Activated CD4-positive, alpha-beta T cell treated with anti-CD3 and anti-CD28 coated beads, Interleukin-2, amount 50 U/mL, for 24 hours (primary cell): ENCODE results near the gene PMPCA.

Experiments
- DNase-seq, 2 donors: peaks; one replicate each; pipeline ENCODE4 v3.0.0-alpha.2; 2020; ENCODE audit warnings: low read depth in 1 of 2, low spot score in 1 of 2

The PMPCA gene, protein sequence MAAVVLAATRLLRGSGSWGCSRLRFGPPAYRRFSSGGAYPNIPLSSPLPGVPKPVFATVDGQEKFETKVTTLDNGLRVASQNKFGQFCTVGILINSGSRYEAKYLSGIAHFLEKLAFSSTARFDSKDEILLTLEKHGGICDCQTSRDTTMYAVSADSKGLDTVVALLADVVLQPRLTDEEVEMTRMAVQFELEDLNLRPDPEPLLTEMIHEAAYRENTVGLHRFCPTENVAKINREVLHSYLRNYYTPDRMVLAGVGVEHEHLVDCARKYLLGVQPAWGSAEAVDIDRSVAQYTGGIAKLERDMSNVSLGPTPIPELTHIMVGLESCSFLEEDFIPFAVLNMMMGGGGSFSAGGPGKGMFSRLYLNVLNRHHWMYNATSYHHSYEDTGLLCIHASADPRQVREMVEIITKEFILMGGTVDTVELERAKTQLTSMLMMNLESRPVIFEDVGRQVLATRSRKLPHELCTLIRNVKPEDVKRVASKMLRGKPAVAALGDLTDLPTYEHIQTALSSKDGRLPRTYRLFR

DNA sequence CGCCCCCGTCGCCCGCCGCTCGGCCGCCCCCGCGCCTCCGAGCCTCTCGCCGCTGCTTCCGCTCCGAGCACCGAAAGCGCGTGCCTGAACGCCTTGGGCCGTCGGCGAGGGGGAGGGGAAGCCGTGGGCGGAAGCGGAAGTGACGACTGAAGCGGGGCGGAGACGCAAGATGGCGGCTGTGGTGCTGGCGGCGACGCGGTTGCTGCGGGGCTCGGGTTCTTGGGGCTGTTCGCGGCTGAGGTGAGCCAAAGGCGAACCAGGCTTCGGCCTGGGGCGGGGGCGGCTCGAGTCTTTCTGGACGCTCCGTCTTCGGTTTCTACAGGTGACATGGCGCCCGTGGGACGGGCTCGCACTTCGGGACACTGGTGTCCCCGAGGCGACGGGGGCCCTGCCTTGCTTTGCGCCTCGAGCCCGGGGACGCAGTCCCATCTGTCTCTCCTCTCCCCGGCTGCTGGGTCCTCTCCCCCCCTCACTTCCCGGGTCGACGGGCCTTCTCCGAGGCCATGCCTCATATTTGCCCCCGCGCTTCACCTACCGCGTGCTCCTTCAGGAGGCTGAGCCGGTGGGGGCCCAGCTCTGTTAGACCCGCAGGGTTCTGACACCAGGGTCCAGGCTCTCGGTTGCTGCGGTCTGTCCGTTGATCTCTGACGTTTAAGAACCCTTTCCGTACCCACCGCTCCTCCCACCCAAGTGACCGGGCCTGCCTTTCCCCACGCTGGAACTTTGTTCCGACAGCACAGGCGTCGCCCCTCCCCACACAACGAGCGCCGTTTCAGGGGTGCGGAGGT, at the start of gene PMPCA, which contains the start of gene ENTR1:
Gene PMPCA, plus strand, starts transcription at position 159 of the 788 bp plus-strand sequence. Its CDS starts 11 bp downstream, at position 170.
Gene ENTR1, minus strand, starts transcription at position 115 of the 788 bp plus-strand sequence. CDS start 217 bp downstream, outside the sequence.
- peak; percentile 96 to 99 for DNase-seq

DNA sequence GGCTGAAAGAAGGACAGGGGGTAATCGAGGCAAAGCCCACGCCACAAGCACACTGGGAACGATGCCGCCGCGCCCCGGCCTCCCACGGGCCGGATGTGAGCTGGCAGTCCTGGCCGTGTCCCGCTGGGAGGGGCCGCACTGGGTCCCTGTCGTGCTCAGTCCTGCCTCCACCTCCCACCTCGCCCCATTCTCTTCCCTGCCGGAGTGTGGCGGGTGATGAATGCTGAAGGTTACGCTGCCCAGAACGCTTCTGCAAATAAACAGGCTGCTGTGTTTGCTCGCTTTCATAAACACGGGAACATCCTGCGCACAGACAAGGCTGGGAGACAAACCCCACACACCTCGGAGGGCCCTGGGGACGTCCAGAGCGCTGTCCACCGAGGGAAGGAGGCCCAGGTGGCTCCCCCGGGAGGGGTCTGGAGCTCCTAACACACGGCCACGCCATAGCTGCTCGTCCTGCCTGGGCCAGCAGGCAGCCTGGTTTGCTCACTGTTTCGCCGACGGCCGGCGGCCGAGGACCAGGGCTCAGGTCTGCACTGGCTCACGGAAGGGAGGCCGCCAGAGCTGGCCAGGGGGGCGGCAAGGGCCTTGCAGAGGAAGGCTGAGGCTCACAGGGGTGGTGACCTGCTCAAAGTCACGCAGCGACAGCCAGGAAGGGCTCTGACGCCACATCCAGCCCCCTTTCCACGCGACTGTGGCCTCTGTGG, 49.3 kb upstream of the PMPCA start:
- DNase-seq: no peak

DNA sequence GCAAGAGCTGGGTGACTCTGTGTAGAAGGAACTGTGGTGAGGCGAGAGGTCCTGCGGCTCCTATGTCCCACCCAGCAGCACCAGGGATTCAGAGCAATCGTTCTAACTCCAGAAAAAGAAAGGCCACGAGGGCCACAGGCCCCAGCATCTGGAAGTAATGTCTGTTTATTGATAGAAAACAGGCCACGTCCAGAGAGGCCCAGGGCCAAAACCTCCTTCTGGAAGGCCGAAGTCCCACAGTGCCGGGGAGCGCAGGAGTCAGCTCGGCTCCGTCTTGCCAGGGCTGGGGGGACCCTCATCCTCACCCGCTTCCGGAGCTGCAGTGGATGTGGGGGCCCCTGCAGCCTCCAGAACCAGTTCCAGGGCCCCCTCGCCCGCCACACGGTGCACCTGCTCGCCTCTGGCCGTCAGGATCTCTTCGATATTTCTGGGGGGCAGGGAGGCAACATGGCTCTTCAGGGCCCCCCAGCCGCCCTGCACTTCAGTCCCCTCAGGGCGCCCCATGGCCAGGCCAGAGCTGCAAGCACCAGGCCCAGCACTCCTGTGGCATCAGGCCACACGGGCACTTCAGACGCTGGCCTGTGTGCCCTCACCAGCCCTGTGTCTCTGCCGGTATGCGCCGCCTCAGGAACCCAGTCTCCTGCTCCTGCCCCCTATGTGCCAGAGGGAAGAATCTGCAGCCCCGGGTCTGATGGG, 48.6 kb upstream of the PMPCA start:
- DNase-seq: no peak

DNA sequence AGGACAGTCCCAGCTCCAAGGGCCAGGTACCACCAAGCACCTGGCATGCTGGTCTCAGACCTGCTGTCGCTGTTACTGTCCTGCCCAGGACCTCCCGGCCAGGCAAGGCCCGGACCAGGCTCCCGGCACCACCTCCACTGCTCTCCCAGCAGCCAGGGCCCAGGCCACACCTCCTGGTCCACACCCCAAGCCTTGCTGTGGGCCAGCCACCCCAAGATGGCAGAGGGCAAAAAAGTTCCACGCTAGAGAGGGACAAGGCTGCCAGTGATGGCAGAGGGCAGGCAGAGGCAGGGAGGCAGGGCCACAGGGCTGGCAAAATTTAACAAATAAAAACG, 48.0 kb upstream of the PMPCA start:
- no peak for DNase-seq

DNA sequence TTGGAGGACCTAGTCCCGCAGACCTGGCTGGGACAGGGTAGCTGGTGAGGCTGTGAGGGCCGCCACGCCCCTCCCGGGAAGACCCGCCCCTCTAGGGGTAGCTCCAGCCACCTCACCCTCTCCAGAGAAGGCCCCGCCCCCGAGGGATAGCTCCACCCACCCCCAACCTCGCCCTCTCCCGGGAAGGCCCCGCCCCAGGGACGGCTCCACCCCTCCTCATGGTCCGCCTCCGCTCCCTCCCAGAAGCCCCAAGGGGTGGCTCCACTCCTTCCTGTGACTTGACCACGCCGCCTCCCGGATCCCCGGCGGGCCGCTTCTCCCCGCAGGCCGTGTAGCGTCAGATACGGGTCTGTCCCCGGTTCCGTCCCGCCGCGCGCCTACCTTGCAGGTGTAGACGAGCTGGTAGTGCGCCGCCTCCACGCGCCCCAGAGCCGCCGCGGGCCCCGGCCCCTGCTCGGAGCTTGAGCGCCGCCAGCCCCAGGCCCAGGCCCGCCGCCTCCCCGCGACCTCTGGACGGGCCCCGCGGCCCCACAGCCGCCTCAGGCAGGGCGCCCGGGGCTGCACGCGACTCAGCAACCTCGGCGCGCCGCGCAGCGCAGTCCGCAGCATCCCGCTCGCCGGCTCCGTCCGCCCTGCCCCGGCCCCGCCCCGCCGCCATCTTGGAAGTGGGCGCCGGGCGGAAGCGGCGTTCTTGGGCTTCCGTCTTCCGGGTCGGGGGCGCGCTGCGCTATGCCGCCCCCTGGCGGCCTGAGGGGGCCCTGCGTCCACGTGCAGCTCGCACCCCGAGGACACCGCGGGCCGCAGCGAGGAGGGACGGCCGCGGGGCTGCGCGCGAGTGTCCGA, 47.1 kb upstream of the PMPCA start, which contains the start of gene DNLZ:
Gene DNLZ, minus strand, starts transcription at position 639 of the 843 bp plus-strand sequence. Its CDS starts 30 bp downstream, at position 609.
- DNase-seq: peak; percentile 92 to 94

DNA sequence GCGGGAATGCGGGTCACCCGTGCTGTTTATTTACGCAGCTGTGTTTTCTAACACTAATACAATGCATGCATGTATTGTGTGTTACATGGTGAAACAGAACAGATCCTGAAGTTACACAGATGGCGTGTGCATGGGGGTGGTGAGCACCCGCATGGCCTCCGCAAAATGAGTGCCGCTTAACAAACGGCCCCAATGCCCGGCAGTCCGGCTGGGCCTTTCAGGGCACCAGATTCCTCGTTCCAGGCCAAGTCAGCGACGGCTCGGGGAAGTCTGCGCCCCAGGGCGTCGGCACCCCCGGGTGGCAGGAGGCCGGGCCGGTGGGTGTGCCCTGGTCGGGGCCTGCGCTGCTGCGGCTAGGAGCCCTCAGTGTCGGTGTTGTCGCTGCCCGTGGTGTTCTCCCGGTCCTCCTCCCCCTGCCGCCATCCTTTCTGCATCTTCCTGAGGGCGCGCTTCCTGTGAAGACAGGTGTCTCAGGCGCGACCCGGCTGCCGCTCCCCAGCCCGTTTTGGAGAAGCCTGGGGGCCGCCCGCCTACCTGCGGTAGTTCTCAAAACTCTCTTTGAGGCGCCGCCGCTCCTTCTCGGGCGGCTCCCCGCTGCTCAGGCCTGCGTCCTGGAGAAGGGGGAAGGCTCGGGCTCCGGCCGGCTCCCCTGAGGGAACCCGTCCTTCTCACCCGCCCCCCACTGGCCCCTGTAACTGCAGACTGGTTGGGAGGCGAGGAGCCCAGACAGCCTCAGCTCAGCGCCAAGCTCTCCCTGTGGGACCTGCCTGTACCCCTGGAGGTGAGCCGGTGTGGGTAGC, 46.3 kb upstream of the PMPCA start:
- no peak for DNase-seq

DNA sequence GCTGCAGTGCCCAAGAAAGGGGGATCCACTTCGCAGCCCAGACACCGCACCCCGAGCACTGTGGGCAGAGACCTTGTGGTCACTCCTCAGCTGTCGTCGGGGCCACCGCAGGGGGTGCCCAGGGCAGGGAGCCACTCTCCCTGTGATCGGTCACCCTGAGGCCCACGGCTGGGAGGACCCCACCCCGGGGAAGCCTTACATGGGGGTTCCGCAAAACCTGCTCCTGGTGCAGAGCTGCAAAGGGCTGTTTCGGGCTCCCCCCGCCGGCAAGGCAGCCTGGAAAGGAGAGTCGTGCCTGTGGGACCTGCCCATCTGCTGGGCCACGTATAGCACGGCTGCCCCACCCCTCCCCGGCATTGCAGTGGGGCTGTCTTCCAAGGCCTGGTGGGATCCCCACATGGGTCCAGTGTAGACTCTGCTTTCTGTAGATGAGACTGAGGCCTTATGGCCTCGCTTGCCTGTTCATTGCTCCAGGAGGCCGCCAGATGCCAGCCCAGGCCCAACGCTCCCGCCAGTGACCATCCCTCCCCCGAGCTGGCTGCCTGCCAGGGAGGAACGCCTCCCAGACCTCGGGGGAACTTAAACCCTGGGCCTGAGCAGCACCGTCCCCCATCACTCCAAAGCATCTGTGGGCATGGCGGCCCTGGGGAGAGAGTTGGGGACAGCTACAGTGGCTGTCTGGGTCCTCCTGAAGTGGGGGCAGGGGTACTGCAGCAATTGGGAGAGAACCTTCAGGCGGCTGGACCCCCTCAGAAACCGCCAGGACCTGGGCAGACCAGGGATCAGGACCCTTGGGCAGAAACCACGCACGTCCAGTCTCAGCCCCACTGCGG, 45.3 kb upstream of the PMPCA start:
- DNase-seq: no peak

DNA sequence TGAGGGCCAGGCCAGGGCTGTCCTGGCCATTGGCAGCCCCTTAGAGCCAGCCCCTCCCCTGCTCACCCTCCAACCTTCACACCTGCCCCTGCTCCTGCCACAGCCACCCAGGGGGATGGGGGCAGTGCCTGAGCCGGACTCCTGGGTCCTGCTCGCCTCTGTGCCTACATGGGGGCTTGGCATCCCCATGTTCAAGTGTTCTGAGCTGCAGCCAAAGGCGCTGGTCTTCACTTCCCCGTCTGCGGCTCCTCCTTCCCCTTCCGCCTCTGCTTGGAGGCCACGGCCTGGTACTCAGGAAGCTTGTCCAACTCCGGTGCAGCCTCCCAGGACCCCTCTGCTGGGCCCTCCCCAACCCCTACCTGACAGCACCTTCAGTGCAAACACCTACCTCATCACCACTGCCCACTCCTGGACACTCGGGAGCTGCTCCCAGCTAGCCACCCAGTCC, 44.7 kb upstream of the PMPCA start:
- no peak for DNase-seq

DNA sequence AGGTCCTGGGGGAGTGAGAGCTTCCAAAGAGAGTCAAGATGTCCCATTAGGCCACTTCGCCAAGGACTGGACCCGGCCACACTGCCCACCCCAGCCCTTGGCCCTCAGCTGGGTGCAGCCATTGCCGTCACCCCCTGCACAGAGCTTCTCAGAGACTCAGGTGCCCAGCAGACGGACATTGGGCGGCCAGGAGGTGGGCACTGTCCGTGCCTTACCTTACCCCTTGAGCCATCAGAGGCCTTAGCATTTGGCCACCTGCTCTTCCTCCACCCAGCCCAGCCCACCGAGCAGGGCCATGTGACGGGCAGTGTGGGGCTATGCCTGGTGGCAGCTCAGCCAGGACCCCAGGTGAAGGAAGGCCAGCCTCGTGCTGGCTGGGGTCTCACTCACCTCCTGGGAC, 43.6 kb upstream of the PMPCA start:
- DNase-seq: no peak

DNA sequence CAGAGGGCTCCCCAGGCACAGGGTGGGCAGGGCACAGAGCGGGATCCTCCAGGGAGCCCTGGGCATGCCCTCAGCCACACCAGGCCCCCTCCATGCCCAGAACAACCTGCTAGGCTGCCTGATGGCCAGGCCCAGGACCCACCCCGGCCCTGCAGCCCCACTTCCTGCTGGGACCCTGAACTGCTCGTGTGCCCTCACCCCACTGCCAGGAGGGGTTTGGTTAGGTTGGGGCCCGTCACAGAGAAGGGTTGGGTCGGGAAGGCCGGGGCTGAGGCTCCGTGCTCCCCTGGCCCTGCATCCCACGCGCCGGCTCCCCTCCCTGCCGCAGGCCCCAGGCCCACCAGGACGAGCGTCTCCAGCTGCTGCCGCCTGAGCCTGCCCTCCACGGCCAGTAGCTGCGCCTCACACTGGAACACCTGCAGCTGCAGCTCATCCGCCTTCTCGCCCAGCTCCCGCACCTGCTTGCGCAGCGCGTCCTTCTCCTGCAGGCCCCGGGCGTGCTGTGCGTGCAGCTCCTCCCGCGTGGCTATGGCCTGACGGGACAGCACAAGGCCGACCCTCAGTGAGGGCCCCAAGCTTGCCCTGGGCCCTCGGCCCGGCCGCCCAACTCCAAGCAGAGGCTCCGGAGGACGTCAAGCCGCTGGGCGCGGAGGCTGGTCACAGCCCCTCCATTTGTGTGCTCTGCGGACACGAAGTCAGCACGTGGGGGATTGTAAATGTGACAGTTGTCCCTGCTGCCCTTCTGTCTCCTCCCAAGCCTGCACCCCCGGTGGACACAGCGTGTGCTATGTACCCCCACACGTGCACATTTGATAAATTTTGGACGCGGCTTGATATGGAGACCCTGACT, 42.9 kb upstream of the PMPCA start:
- no peak for DNase-seq

DNA sequence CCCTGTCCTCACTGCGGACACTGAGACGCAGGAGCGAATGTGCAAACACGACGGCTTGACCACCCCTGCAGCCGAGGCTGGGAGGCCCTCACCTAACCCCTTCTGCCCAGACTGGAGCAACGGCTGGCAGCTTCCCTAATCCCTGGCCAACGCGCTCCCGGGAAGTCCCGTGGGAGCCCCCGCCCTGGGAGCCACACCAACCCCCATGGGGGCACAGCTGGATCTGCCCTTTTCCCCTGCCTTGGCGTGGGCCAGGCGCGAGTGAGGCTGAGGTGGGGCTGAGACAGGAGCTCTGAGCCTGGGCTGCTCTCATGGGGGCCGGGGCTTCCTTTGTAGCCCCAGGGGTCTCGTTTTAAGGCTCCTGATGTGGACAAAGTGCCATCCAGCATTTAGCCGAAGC, 42.3 kb upstream of the PMPCA start:
- no peak for DNase-seq

DNA sequence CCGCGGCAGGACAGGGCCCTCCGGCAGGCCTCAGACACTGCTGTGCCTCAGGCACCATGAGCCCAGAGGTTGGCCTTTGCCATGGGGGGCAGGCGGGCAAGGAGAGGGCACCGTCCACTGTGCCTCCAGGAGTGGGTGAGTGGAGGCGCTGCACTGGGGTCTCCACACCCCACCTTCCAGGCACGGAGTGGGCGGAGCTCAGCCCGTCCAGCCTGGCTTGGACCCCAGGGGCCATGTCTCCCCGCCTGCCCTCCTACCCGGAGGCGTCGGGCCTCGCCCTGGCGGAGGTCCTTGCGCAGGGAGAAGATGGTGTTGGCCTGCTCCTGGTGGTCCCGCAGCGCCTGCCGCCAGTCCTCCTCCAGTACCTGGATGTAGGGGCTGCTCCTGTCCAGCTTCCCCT, 40.4 kb upstream of the PMPCA start:
- no peak for DNase-seq

DNA sequence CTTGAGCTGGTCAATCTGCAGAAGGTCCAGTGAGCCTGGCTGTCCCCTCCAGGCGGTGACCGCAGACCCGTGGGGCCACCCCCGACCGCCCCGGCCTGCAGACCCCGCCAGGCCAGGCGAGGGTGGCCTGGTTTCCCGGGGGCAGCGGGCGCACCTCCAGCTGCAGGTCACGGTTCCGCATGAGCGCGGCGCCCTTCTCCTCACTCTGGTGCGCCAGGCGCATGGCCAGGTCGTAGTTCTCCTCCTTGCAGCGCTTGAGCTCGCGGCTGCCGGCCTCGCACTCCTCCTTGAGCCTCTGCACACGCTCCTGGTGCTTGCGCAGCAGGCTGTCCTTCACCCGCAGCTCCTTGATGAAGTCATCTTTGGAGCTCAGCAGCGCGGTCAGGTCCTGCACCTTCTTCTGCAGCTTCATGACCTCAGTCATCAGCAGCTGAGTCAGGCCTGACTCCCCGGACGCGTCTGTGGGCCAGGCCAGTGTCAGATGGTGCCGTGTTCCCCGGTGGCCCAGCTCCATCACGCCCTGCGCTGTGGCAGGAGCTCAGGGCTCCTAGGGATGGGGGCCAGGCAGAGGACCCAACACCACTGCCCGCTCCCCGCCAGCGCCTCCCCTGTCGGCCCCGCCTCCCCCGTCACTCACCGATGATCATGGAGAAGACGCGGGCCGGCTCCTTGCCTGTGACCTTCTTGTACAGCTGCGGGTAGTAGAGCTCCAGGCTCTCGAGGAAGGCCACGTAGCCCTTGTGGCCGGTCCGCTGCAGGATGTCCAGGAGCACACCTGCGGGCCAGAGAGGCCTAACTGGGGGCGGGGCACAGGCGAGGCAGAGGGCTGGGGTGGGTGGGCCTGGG, 39.5 kb upstream of the PMPCA start:
- no peak for DNase-seq

DNA sequence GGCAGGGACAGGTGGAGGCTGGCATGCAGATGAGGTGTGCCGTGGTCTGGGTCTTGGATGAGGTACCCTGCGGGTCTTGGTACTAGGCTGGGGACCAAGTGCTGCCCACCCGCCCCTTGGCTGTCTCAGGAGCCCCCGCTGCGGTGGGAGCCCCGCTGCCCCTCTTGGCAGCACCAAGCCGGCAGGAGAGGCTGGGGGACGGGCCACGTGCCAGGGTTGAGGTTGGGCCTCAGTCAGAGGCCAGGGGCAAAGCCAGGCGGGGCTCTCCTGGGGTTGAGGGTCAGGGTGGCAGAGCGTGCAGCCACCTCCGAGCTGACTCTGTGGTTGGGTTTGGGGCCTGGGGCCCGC, 39.0 kb upstream of the PMPCA start:
- no peak for DNase-seq

DNA sequence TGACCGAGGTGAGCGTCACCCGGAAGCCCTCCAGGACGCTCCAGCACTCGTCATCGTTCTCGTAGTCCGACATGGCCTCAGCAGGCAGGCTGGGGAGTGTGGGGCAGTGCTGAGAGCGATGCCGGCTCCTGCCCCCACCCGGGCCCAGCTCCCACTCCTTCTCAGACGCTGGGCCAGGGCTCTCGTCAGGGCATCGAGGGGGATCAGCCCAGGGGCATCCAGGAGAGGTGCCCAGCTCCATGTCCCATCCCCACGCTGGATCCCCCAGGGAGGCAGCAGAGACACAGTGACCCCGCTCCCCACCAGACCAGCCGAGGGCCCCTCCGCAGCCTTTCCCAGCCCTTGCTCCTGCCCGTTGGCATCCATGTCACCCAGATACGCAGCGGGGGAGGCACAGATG, 38.5 kb upstream of the PMPCA start:
- no peak for DNase-seq

DNA sequence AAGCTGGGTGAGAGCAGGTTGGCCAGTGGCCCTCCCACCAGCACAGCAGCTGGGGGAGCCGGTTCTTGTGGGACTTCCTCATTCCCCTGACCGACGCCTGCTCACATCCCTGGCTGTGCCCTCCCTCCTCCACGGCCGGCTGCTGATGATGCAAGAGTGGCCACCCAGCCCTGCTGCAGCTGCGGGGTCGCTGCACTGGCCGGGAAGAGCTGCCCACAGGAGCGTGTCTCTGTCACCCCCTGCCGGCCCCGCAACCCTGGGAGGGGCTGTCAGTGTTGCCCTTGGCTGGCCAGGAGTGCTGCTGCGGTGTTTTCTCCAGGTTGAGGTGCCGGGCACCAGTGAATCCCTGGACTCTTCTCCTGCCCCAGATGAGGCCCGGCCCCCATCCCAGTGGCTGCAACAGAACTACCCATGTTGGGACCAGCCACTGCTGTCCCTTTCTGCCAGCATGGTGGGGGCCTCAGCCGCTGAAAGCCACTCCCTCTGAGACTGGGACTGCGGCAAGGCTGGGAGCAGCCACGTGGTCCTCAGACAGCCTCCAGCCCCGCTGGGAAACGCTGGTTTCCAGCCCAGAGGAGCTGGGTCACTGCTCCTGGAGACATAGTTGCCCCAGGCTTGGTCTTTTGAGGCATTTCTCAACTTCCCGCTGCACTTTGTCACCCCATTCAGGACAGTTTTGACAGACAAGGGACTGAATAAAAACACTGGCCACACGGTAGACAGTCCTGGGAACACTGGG, 37.7 kb upstream of the PMPCA start:
- DNase-seq: no peak
